Activated T-cell treated with anti-CD3 and anti-CD28 coated beads for 48 hours (primary cell): ENCODE data around the gene STK11.

Experiments
- DNase-seq: peaks from one replicate; pipeline ENCODE4 v3.0.0-alpha.2; 2020; ENCODE audit warnings: low read depth

The STK11 gene

GRCh38 chr19:1262623-1263123 is 57.1 kb downstream of the STK11 start:
- DNase-seq: no peak

GRCh38 chr19:1263188-1263587 is 57.6 kb downstream of the STK11 start:
- DNase-seq: no peak

DNA sequence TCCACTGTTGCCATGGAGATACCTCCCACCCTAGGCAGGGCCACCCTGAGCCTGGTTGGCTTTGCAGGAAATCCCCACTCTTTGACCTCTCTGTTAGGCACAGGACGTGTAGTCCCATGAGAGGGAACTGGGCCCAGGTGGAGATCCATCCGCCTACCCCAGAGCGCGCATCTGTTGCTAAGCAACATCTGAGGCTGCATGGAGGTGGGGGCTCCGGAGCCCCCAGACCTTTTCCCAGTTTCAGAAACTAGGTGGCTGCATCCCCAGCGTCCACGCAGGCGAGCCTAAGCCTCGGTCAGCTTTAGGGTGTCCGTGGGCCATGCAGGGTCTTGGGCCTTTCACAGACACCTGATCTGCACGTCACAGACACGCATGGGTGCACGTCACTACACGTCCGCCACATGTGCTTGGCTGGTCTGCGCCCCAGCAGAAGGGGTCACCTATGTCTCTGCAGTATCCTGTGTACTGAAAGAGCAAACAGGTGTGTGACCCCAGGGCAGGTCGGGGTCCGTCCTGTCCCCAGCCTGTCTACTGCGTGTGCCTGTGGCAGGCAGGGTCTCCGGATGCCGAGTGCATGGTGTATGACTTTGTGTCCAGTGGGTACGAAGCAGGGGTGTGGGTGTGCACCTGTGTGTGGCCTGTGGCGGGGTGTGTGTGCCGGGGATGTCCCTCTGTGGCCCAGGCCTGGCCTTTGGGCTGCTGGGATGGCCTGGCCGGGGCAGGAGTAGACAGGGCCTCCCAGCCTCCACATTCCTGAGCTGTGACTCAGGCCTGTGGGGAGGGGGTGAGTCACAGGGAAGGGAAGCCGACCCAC is 59.4 kb downstream of the STK11 start:
- no peak for DNase-seq

DNA sequence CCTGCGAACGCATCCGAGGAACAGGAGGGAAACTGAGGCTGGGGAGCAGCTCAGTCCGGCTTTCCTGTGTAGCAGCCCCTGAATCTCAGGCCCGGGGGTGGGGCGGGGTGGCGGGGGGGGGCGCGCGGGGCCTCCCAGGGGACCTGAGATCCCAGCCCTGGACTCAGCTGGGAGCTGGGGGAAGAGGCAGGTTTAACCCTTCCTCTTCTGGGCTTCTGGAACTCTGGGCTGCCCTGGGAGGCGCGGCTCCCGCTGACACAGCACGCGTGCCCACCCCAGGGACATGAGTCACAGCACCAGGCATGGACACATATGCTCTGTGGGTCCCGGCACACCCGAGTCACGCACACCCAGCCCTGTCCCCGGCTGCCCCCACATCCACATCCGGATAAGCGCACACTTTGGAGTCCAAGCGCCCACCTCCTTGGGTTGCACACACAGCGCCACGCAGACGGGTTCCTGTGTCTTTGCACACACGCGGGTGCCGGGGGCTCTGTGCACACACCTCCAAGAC is 60.1 kb downstream of the STK11 start:
- peak; percentile 52 for DNase-seq

DNA sequence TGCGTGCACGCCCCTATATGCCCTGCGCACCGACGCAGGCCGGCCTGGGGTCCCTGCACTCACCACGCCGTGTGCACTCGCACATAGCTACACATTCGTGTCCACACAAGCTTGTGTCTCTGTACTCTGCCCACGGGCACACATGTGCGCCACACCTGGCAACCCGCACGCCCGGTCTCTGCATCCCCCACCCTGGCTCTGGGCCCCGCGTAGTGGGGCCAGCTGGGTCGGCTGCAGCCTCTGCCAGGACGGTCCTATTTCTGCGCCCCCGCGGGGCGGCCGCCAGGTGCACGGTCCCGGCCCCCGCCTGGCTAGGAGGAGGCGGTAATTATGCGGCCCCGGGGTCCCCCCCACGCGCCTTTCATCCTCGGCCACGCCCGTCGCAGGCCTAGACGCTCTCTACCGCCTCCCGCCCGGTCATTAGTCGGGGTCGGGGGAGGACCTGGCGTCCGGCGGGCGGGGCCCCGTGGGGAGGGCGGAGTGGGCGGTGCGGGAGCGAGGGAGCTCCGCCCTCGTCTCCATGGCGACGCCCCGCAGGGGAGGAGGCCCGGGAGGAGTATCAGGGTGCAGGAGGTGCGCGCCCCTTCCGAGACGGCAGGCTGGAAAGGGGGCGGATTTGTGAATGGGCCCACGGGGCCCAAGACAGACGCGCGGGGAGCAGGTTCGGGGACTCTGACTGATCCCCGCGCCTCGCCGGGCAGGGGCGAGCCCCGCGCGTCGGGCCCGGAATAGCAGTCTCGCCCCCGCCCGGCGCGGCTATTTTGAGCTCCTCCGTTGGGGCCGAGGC is 60.7 kb downstream of the STK11 start:
- DNase-seq: peak; percentile 90

DNA sequence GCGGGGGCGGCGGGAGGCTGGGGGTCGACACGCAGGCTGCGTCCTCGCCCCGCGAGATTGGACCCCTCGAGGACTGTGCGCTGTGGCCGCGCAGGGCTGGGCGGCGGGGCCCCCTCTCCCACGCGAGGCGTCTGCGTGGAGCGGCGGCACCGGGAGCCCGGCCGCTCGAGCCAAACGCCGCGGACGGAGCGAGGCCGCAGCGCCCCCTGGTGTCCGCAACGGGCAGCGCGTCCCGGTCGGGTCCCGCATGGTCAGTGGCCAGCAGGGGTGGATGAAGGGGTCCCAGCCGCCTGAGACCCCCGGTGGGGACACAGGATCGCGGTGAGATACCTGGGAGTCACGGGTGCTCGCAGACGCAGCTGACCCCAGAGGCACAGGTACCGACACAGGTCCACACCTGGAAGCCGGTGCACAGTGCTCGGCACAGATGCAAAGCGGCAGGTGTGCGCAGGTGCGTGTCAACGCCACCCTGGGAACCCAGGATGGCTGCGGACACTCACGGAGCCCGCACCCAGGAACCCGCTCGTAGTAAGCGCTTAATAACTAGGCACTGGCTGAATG is 61.4 kb downstream of the STK11 start:
- DNase-seq: peak; percentile 70

- no peak for DNase-seq
Measured at GRCh38 chr19:1267477-1268225, 62.1 kb downstream of the STK11 start.

- DNase-seq: no peak
Measured at GRCh38 chr19:1268226-1269064, 62.9 kb downstream of the STK11 start.

DNA sequence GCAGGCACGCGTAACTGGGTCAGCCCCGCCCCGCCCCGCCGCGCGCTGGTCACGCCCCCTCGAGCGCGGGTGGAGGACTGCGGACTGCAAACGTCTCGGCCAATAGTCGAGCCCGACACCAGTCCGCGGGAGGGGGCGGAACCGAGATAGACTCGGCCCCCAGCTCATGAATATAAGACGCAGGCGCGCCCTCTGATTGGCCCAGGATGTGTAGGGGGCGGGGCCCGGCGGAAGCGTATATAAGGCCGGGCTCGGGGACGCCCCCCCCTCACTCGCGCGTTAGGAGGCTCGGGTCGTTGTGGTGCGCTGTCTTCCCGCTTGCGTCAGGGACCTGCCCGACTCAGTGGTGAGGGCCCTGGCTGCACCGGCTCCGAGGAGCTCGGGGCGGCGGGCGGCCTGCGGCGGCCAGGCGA is 63.5 kb downstream of the STK11 start, which contains the start of gene CIRBP:
TSS of gene CIRBP (plus strand) at position 268 of the 413 bp plus-strand sequence. CDS start 1,602 bp downstream, outside the sequence.
- peak; percentile 99 for DNase-seq

GRCh38 chr19:1269478-1270212 is 64.1 kb downstream of the STK11 start:
- DNase-seq: peak; percentile 86

DNA sequence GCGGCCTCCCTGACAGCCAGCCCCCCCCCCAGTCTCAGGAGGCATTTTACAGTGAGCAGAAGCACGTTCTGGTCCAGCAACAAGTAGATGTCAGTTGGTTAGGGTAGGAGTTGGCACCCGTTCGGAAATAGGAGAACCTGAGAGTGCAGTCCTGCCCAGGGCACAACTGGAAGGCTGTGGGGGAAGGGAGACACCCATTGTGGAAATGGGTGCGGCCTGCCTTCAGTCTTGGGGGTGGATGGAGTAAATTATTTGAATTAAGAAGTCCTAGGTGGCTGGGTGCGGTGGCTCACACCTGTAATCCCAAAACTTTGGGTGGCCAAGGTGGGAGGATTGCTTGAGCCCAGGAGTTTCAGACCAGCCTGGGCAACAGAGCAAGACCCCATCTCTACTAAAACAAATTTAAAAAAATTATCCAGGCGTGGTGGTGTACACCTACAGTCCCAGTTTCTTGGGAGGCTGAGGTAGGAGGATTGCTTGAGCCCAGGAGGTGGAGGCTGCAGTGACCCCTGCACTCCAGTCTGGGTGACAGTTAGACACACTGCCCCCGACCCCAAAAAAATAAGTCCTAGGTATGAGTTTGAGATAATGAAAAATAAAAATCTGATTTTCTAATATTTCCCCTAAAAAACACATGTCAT is 64.8 kb downstream of the STK11 start:
- DNase-seq: no peak

DNA sequence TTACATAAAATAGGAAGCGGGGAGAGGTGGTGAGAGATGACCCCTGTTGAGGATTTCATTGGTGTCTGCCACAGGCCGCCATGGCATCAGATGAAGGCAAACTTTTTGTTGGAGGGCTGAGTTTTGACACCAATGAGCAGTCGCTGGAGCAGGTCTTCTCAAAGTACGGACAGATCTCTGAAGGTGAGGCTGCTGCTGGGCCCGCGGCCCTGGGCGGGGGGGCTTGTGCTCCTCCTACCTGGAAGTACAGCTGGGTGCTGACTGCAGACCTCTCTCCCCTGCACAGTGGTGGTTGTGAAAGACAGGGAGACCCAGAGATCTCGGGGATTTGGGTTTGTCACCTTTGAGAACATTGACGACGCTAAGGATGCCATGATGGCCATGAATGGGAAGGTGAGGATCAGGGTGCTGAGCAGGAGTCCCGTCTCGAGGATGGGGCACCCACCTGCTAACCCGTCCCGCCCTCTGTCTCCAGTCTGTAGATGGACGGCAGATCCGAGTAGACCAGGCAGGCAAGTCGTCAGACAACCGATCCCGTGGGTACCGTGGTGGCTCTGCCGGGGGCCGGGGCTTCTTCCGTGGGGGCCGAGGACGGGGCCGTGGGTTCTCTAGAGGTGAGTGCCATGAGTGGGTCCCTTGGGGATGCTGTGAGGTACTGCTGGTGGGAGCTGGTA is 65.4 kb downstream of the STK11 start:
- no peak for DNase-seq

DNA sequence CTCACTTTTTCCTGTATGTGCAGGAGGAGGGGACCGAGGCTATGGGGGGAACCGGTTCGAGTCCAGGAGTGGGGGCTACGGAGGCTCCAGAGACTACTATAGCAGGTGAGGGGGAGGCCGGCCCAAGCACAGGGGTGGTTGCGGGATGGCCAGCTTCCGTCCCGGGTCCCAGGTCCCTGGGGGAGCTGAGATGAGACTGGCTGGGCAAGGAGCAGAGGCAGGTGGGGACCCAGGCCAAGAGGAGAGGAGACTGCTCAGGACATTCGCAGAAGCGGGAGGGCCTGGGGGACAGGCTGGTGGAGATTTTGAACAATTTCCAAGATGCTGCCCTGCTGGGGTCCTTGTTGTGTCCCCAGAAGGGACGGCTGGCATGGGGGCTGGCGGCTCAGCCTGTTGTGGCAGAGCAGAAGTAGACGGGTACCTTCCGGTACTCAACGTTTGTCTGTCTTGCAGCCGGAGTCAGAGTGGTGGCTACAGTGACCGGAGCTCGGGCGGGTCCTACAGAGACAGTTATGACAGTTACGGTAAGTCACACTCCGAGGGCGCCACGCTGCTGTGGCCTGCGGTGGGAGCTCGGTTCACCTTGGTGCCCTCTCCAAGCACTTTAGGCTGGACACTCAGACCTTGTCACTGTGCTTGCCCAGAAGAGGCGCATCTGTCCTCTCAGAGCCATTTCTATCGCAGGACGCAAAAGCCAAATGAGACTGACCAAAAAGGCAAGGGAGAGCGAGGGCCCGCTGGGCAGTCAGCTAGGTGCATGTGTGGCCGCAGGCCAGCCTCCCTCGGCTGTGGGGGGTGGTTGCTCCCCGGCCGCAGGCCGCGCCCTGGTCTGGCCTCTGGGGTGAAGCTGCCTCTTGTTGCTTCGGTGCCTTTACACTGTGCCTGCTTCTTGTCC is 66.2 kb downstream of the STK11 start:
- DNase-seq: no peak

DNA sequence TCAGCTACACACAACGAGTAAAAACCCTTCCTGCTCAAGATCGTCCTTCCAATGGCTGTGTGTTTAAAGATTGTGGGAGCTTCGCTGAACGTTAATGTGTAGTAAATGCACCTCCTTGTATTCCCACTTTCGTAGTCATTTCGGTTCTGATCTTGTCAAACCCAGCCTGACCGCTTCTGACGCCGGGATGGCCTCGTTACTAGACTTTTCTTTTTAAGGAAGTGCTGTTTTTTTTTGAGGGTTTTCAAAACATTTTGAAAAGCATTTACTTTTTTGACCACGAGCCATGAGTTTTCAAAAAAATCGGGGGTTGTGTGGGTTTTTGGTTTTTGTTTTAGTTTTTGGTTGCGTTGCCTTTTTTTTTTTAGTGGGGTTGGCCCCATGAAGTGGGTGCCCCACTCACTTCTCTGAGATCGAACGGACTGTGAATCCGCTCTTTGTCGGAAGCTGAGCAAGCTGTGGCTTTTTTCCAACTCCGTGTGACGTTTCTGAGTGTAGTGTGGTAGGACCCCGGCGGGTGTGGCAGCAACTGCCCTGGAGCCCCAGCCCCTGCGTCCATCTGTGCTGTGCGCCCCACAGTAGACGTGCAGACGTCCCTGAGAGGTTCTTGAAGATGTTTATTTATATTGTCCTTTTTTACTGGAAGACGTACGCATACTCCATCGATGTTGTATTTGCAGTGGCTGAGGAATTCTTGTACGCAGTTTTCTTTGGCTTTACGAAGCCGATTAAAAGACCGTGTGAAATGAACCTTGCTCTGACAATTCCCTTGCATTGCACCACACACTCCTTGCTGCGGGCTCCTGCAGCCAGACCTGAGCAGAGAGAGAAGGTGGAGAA is 67.1 kb downstream of the STK11 start:
- DNase-seq: no peak

DNA sequence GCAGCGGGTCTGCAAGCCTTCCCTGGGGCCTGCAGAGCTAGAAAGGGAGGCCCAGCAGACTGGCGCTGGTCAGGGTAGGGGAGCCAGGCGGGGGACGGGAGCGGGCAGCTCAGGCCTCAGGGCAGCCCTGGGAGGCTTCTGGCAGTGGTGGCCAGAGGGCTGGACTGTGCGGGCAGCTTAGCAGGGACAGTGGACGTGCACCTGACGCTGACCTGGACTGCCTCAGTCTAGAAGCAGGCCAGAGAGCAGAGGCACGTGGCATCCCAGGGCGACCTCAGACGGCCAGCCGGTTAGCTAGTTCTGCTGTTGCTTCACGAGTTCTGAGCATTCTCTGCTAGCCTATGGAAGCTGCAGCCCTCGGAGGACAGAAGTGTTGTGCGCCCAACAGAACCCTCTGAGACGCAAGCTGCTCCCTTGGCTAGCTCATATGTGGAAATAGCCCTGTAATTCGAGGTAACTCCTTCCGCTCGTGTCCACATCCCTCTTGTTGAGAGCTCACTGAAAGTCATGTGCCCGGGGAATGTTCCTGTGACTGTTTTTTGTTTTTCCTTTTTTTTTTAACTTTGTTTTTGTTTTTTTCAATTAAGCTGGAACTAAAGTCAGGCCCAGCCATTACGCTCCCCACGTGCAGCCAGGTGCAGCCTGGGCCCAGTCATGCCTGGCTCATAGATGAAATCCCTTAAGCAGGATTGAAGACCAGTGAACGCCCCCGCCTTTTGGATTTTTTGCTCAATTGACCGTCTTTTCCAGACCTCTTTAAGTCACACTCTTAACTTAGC is 67.9 kb downstream of the STK11 start:
- DNase-seq: no peak
